ENCODE measurements around the gene PIK3C2B. TPM values are rescaled to one million over a fixed set of nuclear protein-coding genes. Genes with fewer than 3 reads are reported as not detected.

The PIK3C2B gene
- total and polyA plus RNA-seq, 2 donors (not counting 3 experiments of a cell fraction or from before 2014, with no cell fraction given): 33.7 to 49.0 TPM

GRCh38 chr1:204475656-204476432, 18.8 kb downstream of the PIK3C2B start:
- POLR2A ChIA-PET: no interaction called here
- H2AFZ ChIP-seq (ENCODE audit: low read depth, low read length): no peak overlapping the region
- no peaks in the 10 kb centered on the region for H3K9me1 ChIP-seq (replicated peaks; ENCODE audit: control insufficient read depth, extremely low read depth, insufficient read depth, low read length)
- H3K27ac ChIP-seq (ENCODE audit: insufficient read depth, low read depth, low read length): no peak overlapping the region
- no peak overlapping the region for H3K4me3 ChIP-seq (replicated peaks in 1 of 3; ENCODE audit: insufficient read depth in 1 of 3, low read depth in 1 of 3, low read length in 3 of 3)
- BruUV-seq (replicated peaks): no TSS peak
- no peak for DNase-seq (ENCODE audit: low read depth, low spot score)
- peak; percentile 59 for FAIRE-seq
- H4K20me1 ChIP-seq (replicated peaks; ENCODE audit: control insufficient read depth, extremely low read depth, insufficient read depth, low read length): no peaks in the 10 kb centered on the region
- H3K9ac ChIP-seq (replicated peaks; ENCODE audit: extremely low read depth, insufficient read depth, low read length): no peak overlapping the region
- H3K79me2 ChIP-seq (ENCODE audit: control insufficient read depth, insufficient read depth, low read length): no peaks in the 10 kb centered on the region
- no peaks in the 10 kb centered on the region for H3K27me3 ChIP-seq (ENCODE audit: control insufficient read depth in 2 of 2, insufficient read depth in 2 of 2, low read length in 2 of 2)
- H3K9me3 ChIP-seq (replicated peaks; ENCODE audit: control insufficient read depth, insufficient read depth, low read length): no peaks in the 10 kb centered on the region
- H3K4me2 ChIP-seq (ENCODE audit: insufficient read depth, low read length): no peak overlapping the region
- H3K4me1 ChIP-seq (ENCODE audit: control insufficient read depth, extremely low read depth, insufficient read depth, low read length): peaks cover 34% of the 10 kb centered on the region
- TF ChIP-seq FOS (IDR thresholded peaks at IDR 0.05; ENCODE audit: borderline replicate concordance, insufficient read depth, low read length) (no peak), POLR2A (IDR thresholded peaks at IDR 0.05; ENCODE audit: low read depth, low read length) (no peak), JUN (IDR thresholded peaks at IDR 0.05; ENCODE audit: borderline replicate concordance, insufficient read depth, insufficient read length, low read depth) (no peak), MYC (IDR thresholded peaks at IDR 0.05; ENCODE audit: low read depth, low read length) (no peak), EZH2 (IDR thresholded peaks at IDR 0.05; ENCODE audit: borderline replicate concordance, low read depth, low read length, severe bottlenecking) (no peak), POLR2AphosphoS5 (IDR thresholded peaks at IDR 0.05; ENCODE audit: insufficient read depth, low read depth, low read length) (no peak), GATA2 (IDR thresholded peaks at IDR 0.05; ENCODE audit: insufficient read depth, insufficient read length, low read depth, low read length) (no peak), MAX (IDR thresholded peaks at IDR 0.05; ENCODE audit: insufficient read depth, insufficient read length) (no peak), CTCF (IDR thresholded peaks at IDR 0.05; ENCODE audit: extremely low read depth in 1 of 2, insufficient read depth in 1 of 2, low read depth in 1 of 2, low read length in 2 of 2) (no peak)
- intact Hi-C loops (cut with micrococcal nuclease) (loop anchor here (2.0 kb wide), 1 partner anchor 29 kb away; no protein-coding TSS in a partner anchor), dilution Hi-C loops (cut with MboI; ENCODE audit: extremely low pct_ligation_motif_present, low sequenced_read_pairs) (no loop called here)
- H3K36me3 ChIP-seq (ENCODE audit: control insufficient read depth in 2 of 2, extremely low read depth in 1 of 2, insufficient read depth in 2 of 2, low read length in 2 of 2): no peaks in the 10 kb centered on the region
- CTCF ChIA-PET: interaction anchor here (0.7 to 9.5 kb wide), 6 partner anchors 9 to 45 kb away, joined by 4 to 129 read pairs (median 7); partner anchors contain the start of gene PIK3C2B

Measured in endothelial cell of umbilical vein (primary cell).